K562 (cell line): ENCODE data around the gene MATN1. TPM values are rescaled to one million over a fixed set of nuclear protein-coding genes. Genes with fewer than 3 reads are reported as not detected.

ENCODE experiments used
- ELF1 ChIP-seq: fragments of 200-800 bp; sonication (Bioruptor generic); IDR thresholded peaks from 2 replicates; pipeline ENCODE4 v1.6.1; 2016; ENCODE audit warnings: missing genetic modification characterization, missing compliant biosample characterization
- HDAC8 ChIP-seq: fragments of 450-650 bp; IDR thresholded peaks from 2 replicates; pipeline ENCODE4 v1.6.1; 2016; ENCODE audit warnings: mild to moderate bottlenecking, missing genetic modification characterization, moderate library complexity, missing compliant biosample characterization
- HIVEP1 ChIP-seq: fragments of 250-450 bp; sonication (Bioruptor Pico); IDR thresholded peaks from 2 replicates; pipeline ENCODE4 v1.4.0; 2020; ENCODE audit warnings: mild to moderate bottlenecking
- KAT2B ChIP-seq: IDR thresholded peaks from one replicate; pipeline ENCODE4 v1.6.1; 2012; ENCODE audit warnings: low read depth, mild to moderate bottlenecking, control low read depth, inconsistent platforms, low read length, moderate library complexity
- MYC ChIP-seq, 2 experiments: fragments of 250-450 bp in 1 of 2; sonication (Bioruptor Pico) in 1 of 2; IDR thresholded peaks; 2 replicates each; pipeline versions ENCODE4 v1.5.1 to v1.6.1; 2012 to 2021; ENCODE audit warnings: low read depth in 2 of 2, borderline replicate concordance in 1 of 2, improper control_type of control experiment in 1 of 2, low read length in 1 of 2, mild to moderate bottlenecking in 1 of 2, moderate library complexity in 1 of 2
- SAFB ChIP-seq: fragments of 200-400 bp; formaldehyde crosslinking; IDR thresholded peaks from 2 replicates; pipeline ENCODE4 v1.6.1; 2017; ENCODE audit warnings: low read depth, low read length, borderline replicate concordance
- SRSF1 ChIP-seq: fragments of 200-400 bp; formaldehyde crosslinking; IDR thresholded peaks from 2 replicates; pipeline ENCODE4 v1.6.1; 2017; ENCODE audit warnings: mild to moderate bottlenecking, low read depth, low read length, moderate library complexity
- TAF7 ChIP-seq: fragments of 450-650 bp; IDR thresholded peaks from 2 replicates; pipeline ENCODE4 v1.6.1; 2016; ENCODE audit warnings: missing genetic modification characterization, missing compliant biosample characterization
- WHSC1 ChIP-seq: IDR thresholded peaks from one replicate; pipeline ENCODE4 v1.6.1; 2012; ENCODE audit warnings: low read length, control low read depth, inconsistent platforms
- ZC3H11A ChIP-seq: IDR thresholded peaks from 2 replicates; pipeline ENCODE4 v1.6.1; 2012; ENCODE audit warnings: low read depth, low read length, improper control_type of control experiment
- ZNF785 ChIP-seq: fragments of 250-450 bp; sonication (Bioruptor Pico); IDR thresholded peaks from 2 replicates; pipeline ENCODE4 v1.4.0; 2020; ENCODE audit warnings: mild to moderate bottlenecking
- polyA plus RNA-seq, 8 experiments: library from polyadenylated mRNA; depleted of rRNA in 4 of 8; stranded (reverse) in 5 of 8; unstranded in 3 of 8; fragments of >200 nt; fragmentation: Nextera tagmentation in 2 of 8; fragmentation: Illumina TruSeq in 1 of 8; extraction: Ambion mirVana in 2 of 8; extraction: Trizol in 1 of 8; gene quantifications; 2 replicates each; pipeline versions ENCODE4 v1.2.1 to v1.2.3, GENCODE V29; 2011 to 2014; ENCODE audit warnings: inconsistent platforms in 1 of 8, missing spikeins in 1 of 8
- total RNA-seq, 7 experiments: library from RNA; depleted of rRNA in 6 of 7; stranded (reverse); fragments of >200 nt in 6 of 7; fragmentation: Illumina TruSeq in 2 of 7; extraction: Trizol in 2 of 7; gene quantifications; 2 replicates each; pipeline versions ENCODE4 v1.2.1 to v1.2.3, GENCODE V29; 2011 to 2021; ENCODE audit warnings: low replicate concordance in 1 of 7
- TF ChIP-seq, protein P1 (sequence below): fragments of 450-650 bp; IDR thresholded peaks from 2 replicates; pipeline ENCODE4 v1.6.1; 2017; ENCODE audit warnings: antibody characterized with exemption, mild to moderate bottlenecking
- TF ChIP-seq, protein P2 (sequence below): fragments of 450-650 bp; formaldehyde crosslinking; IDR thresholded peaks from 2 replicates; pipeline ENCODE4 v1.4.0; 2022; ENCODE audit warnings: mild to moderate bottlenecking, moderate library complexity
- TF ChIP-seq, protein P3 (sequence below): sonication (generic); formaldehyde crosslinking; IDR thresholded peaks from 2 replicates; pipeline ENCODE4 v1.8.1; 2023; ENCODE audit warnings: mild to moderate bottlenecking, missing genetic modification reagents

Gene MATN1
- total and polyA plus RNA-seq, 9 of the 15 experiments (the other 6 are each of a cell fraction or from before 2014, with no cell fraction given): 0.10 to 2.3 (median 1.2) TPM

DNA sequence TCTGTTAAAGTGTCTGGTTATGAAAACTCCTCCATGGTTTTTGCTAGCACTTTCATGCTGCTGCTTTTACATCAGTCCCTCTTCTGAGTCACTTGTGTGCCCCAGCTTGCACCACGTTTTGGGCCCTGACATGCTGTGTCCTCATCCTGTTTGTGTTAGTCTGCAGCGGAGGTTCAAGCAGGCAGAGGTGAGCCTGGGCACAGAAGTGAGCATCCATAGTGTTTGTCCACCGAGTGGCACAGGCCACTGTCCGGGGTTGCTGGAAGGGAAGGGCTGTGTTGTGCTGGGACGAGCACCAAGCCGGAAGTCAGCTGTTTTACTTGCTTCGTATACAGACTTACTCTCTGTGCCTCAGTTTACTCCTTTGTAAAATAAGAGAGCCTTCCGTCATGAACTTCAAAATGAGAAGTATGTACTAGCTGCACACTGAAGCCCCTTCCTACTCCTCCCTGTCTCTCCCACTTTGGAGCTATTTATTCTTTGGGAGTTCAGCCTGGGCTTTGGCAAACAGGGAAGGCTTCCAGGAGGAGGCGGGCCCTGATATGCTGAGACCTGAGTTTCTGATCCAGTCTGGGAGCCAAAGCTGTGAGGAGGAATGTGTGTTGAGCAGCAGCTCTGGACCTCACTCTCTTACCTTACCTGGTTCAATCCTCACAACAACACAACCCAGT lies 44.9 kb upstream of the MATN1 start (continued):
- TF ChIP-seq, protein P1, sequence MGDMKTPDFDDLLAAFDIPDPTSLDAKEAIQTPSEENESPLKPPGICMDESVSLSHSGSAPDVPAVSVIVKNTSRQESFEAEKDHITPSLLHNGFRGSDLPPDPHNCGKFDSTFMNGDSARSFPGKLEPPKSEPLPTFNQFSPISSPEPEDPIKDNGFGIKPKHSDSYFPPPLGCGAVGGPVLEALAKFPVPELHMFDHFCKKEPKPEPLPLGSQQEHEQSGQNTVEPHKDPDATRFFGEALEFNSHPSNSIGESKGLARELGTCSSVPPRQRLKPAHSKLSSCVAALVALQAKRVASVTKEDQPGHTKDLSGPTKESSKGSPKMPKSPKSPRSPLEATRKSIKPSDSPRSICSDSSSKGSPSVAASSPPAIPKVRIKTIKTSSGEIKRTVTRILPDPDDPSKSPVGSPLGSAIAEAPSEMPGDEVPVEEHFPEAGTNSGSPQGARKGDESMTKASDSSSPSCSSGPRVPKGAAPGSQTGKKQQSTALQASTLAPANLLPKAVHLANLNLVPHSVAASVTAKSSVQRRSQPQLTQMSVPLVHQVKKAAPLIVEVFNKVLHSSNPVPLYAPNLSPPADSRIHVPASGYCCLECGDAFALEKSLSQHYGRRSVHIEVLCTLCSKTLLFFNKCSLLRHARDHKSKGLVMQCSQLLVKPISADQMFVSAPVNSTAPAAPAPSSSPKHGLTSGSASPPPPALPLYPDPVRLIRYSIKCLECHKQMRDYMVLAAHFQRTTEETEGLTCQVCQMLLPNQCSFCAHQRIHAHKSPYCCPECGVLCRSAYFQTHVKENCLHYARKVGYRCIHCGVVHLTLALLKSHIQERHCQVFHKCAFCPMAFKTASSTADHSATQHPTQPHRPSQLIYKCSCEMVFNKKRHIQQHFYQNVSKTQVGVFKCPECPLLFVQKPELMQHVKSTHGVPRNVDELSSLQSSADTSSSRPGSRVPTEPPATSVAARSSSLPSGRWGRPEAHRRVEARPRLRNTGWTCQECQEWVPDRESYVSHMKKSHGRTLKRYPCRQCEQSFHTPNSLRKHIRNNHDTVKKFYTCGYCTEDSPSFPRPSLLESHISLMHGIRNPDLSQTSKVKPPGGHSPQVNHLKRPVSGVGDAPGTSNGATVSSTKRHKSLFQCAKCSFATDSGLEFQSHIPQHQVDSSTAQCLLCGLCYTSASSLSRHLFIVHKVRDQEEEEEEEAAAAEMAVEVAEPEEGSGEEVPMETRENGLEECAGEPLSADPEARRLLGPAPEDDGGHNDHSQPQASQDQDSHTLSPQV: peak; percentile 17
- peak; percentile 86 for TF ChIP-seq WHSC1
- TF ChIP-seq HDAC8 (tag): peak; percentile 12; the same call in 1 of the 2 replicates
- peak; percentile 83 for TF ChIP-seq HIVEP1 (CRISPR knock-in tag)
- TF ChIP-seq ZC3H11A: no peak
- TF ChIP-seq, protein P2, sequence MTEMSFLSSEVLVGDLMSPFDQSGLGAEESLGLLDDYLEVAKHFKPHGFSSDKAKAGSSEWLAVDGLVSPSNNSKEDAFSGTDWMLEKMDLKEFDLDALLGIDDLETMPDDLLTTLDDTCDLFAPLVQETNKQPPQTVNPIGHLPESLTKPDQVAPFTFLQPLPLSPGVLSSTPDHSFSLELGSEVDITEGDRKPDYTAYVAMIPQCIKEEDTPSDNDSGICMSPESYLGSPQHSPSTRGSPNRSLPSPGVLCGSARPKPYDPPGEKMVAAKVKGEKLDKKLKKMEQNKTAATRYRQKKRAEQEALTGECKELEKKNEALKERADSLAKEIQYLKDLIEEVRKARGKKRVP (CRISPR knock-in tag): peak; percentile 73
- TF ChIP-seq ELF1 (tag): peak; percentile 59; the same call in 1 of the 2 replicates
- TF ChIP-seq KAT2B: no peak
- no peak for TF ChIP-seq MYC (IDR thresholded peaks at IDR 0.05; ENCODE audit: low read depth, low read length)
- TF ChIP-seq MYC (CRISPR knock-in tag; IDR thresholded peaks at IDR 0.05; ENCODE audit: borderline replicate concordance, low read depth): peak; percentile 79; the same call in 1 of the 2 replicates
- TF ChIP-seq, protein P3, sequence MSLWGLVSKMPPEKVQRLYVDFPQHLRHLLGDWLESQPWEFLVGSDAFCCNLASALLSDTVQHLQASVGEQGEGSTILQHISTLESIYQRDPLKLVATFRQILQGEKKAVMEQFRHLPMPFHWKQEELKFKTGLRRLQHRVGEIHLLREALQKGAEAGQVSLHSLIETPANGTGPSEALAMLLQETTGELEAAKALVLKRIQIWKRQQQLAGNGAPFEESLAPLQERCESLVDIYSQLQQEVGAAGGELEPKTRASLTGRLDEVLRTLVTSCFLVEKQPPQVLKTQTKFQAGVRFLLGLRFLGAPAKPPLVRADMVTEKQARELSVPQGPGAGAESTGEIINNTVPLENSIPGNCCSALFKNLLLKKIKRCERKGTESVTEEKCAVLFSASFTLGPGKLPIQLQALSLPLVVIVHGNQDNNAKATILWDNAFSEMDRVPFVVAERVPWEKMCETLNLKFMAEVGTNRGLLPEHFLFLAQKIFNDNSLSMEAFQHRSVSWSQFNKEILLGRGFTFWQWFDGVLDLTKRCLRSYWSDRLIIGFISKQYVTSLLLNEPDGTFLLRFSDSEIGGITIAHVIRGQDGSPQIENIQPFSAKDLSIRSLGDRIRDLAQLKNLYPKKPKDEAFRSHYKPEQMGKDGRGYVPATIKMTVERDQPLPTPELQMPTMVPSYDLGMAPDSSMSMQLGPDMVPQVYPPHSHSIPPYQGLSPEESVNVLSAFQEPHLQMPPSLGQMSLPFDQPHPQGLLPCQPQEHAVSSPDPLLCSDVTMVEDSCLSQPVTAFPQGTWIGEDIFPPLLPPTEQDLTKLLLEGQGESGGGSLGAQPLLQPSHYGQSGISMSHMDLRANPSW (CRISPR knock-in tag): no peak
- no peak for TF ChIP-seq SRSF1
- TF ChIP-seq TAF7 (tag): peak; percentile 7
- TF ChIP-seq ZNF785: no peak
- no peak for TF ChIP-seq SAFB
